ENCODE measurements around the gene WNK2.

Gene WNK2

GRCh38 chr9:93193388-93194220 lies 9.7 kb downstream of the WNK2 start:
- H3K4me3 ChIP-seq: no peak overlapping the region
- in situ Hi-C loops (cut with MboI; ENCODE audit: low sequenced_read_pairs): no loop called here
- DNase-seq (ENCODE audit: low spot score in 2 of 2): no peak
- H3K9me3 ChIP-seq: no peaks in the 10 kb centered on the region
- H3K27me3 ChIP-seq (ENCODE audit: low read depth): no peaks in the 10 kb centered on the region
- peaks cover 20% of the 10 kb centered on the region for H3K4me1 ChIP-seq
- H3K36me3 ChIP-seq (replicated peaks): peaks cover 4% of the 10 kb centered on the region; the same call in 1 of the 2 replicates

DNA sequence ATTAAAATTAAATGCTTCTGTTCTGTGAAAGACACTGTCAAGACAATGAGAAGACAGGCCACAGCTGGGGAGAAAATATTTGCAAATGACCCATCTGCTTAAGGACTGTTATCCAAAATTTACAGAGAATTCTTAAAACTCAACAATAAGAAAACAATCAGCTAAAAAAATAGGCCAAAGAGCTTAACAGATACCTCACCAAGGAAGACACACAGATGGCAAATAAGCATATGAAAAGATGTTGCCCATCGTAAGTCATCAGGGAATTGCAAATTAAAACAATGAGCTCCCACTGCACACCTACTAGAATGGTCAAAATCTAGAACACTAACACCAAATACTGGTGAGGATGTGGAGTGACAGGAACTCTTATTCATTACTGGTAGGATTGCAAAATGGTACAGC lies 10.3 kb downstream of the WNK2 start:
- DNase-seq (ENCODE audit: low spot score in 2 of 2): no peak
- Histone ChIP-seq H3K9me3 (no peaks in the 10 kb centered on the region), H3K4me3 (no peak overlapping the region), H3K4me1 (peaks cover 20% of the 10 kb centered on the region), H3K27me3 (ENCODE audit: low read depth) (no peaks in the 10 kb centered on the region), H3K36me3 (replicated peaks) (peaks cover 4% of the 10 kb centered on the region; the same call in 1 of the 2 replicates)
- in situ Hi-C loops (cut with MboI; ENCODE audit: low sequenced_read_pairs): no loop called here

DNA sequence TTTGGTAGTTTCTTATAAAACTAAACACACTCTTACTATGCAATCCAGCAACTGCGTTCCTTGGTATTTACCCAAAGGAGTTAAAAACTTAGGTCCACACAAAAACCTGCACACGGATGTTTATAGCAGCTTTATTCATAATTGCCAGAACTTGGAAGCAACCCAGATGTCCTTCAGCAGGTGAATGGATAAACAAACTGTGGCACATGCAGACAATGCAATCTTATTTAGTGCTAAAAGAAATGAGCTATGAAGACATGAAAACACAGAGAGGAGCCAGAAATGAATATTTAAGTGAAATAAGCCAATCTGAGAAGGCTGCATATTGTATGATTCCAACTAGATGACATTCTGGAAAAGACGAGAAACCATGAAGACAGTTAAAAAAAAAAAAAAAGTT lies 10.7 kb downstream of the WNK2 start:
- Histone ChIP-seq H3K4me1 (peaks cover 20% of the 10 kb centered on the region), H3K4me3 (no peak overlapping the region), H3K9me3 (no peaks in the 10 kb centered on the region), H3K36me3 (replicated peaks) (peaks cover 4% of the 10 kb centered on the region; the same call in 1 of the 2 replicates), H3K27me3 (ENCODE audit: low read depth) (no peaks in the 10 kb centered on the region)
- in situ Hi-C loops (cut with MboI; ENCODE audit: low sequenced_read_pairs): no loop called here
- no peak for DNase-seq (ENCODE audit: low spot score in 2 of 2)

DNA sequence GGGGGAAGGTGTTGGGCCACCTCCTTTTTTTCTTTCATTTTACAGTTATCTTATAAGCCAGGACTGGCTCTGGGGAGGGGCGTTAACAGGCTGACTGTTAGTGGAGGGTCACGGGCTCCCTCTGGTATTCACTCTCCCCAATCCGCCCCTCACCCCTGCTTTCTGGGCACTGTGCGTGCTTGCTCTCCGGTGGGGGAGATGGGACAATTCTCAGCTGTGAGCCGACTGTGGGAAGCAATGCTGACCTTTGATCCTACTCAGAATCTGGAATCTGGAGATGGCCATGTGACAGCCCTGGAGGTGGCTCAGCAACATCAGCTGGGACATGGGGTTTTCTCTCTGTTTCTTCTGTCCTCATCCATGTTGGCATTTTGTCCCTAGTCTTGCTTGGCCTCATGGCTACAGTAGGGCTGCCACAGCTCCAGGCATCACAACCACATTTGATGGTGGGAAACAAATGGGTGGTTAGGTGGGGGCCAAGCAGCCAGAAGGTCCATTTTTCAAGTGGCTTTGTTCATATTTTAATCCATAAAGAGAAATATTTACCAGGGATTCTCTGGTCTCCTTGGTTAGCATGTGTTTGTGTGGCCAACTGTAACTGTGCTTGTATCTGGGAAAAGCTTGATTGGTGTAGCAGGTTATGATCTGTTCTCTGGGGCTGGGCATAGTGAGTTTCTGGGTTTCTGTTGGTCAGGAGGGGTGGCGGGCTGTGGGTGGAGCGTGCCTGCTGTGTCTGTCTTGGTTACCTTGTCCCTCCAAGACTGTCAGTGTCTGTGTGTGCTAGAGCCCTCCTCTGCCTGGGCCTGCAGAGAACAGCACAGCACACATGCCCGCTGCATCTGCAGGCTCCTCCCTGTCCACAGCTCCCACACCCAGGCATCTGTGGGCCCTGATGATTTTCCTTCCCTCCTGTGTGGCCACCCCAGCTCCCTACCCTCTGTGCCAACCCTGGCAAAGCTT lies 12.4 kb downstream of the WNK2 start:
- no peaks in the 10 kb centered on the region; the same call in 1 of the 2 replicates for H3K36me3 ChIP-seq (replicated peaks)
- in situ Hi-C loops (cut with MboI; ENCODE audit: low sequenced_read_pairs): no loop called here
- H3K4me3 ChIP-seq: no peak overlapping the region
- no peak for DNase-seq (ENCODE audit: low spot score in 2 of 2)
- no peaks in the 10 kb centered on the region for H3K9me3 ChIP-seq
- no peaks in the 10 kb centered on the region for H3K27me3 ChIP-seq (ENCODE audit: low read depth)
- peaks cover 20% of the 10 kb centered on the region for H3K4me1 ChIP-seq

- Histone ChIP-seq H3K36me3 (replicated peaks) (no peaks in the 10 kb centered on the region; the same call in 1 of the 2 replicates), H3K27me3 (ENCODE audit: low read depth) (no peaks in the 10 kb centered on the region), H3K4me3 (no peak overlapping the region), H3K4me1 (peaks cover 20% of the 10 kb centered on the region), H3K9me3 (no peaks in the 10 kb centered on the region)
- in situ Hi-C loops (cut with MboI; ENCODE audit: low sequenced_read_pairs): no loop called here
- DNase-seq (ENCODE audit: low spot score in 2 of 2): no peak
Measured at GRCh38 chr9:93197670-93198069, 13.7 kb downstream of the WNK2 start.

- H3K9me3 ChIP-seq: no peaks in the 10 kb centered on the region
- H3K36me3 ChIP-seq (replicated peaks): no peaks in the 10 kb centered on the region; the same call in 1 of the 2 replicates
- in situ Hi-C loops (cut with MboI; ENCODE audit: low sequenced_read_pairs): no loop called here
- H3K27me3 ChIP-seq (ENCODE audit: low read depth): no peaks in the 10 kb centered on the region
- H3K4me1 ChIP-seq: peaks cover 15% of the 10 kb centered on the region
- H3K4me3 ChIP-seq: no peak overlapping the region
- no peak for DNase-seq (ENCODE audit: low spot score in 2 of 2)
Measured at GRCh38 chr9:93198117-93198837, 14.3 kb downstream of the WNK2 start.

GRCh38 chr9:93198838-93199625 lies 15.1 kb downstream of the WNK2 start:
- H3K9me3 ChIP-seq: no peaks in the 10 kb centered on the region
- no peak overlapping the region for H3K4me3 ChIP-seq
- H3K27me3 ChIP-seq (ENCODE audit: low read depth): no peaks in the 10 kb centered on the region
- no peak for DNase-seq (ENCODE audit: low spot score in 2 of 2)
- no peaks in the 10 kb centered on the region; the same call in 1 of the 2 replicates for H3K36me3 ChIP-seq (replicated peaks)
- in situ Hi-C loops (cut with MboI; ENCODE audit: low sequenced_read_pairs): no loop called here
- H3K4me1 ChIP-seq: peaks cover 7% of the 10 kb centered on the region

GRCh38 chr9:93200449-93200742 lies 16.5 kb downstream of the WNK2 start:
- Histone ChIP-seq H3K27me3 (ENCODE audit: low read depth) (no peaks in the 10 kb centered on the region), H3K4me1 (no peaks in the 10 kb centered on the region), H3K36me3 (replicated peaks) (no peaks in the 10 kb centered on the region; the same call in 1 of the 2 replicates), H3K9me3 (no peaks in the 10 kb centered on the region), H3K4me3 (no peak overlapping the region)
- no peak for DNase-seq (ENCODE audit: low spot score in 2 of 2)
- in situ Hi-C loops (cut with MboI; ENCODE audit: low sequenced_read_pairs): no loop called here

DNA sequence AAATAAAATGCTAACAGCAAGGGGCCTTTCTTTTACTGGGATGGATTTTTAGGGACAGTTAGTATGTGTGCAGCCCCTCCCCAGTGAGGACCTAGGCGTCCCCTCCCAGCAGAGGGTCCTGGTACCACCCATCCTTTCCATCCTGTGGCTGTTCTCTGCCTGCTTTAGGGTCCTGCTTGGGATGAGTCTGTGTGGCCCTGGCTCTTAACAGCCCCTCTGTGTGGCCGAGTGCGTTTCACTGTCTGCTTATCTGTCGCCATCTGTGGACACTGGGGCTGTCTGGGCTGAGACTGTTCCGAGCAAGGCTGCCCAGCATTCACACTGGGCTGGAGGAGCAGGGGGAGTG lies 17.0 kb downstream of the WNK2 start:
- in situ Hi-C loops (cut with MboI; ENCODE audit: low sequenced_read_pairs): no loop called here
- H3K4me1 ChIP-seq: no peaks in the 10 kb centered on the region
- DNase-seq (ENCODE audit: low spot score in 2 of 2): no peak

GRCh38 chr9:93203026-93203717 lies 19.2 kb downstream of the WNK2 start:
- Histone ChIP-seq H3K36me3 (replicated peaks) (no peaks in the 10 kb centered on the region), H3K4me3 (no peak overlapping the region), H3K9me3 (no peaks in the 10 kb centered on the region), H3K27me3 (ENCODE audit: low read depth) (no peaks in the 10 kb centered on the region), H3K4me1 (peaks cover 11% of the 10 kb centered on the region)
- DNase-seq (ENCODE audit: low spot score in 2 of 2): no peak
- in situ Hi-C loops (cut with MboI; ENCODE audit: low sequenced_read_pairs): no loop called here

More for the DNA sequence above, 17.0 kb downstream of the WNK2 start:
- Histone ChIP-seq H3K9me3 (no peaks in the 10 kb centered on the region), H3K36me3 (replicated peaks) (no peaks in the 10 kb centered on the region; the same call in 1 of the 2 replicates), H3K27me3 (ENCODE audit: low read depth) (no peaks in the 10 kb centered on the region), H3K4me3 (no peak overlapping the region)

DNA sequence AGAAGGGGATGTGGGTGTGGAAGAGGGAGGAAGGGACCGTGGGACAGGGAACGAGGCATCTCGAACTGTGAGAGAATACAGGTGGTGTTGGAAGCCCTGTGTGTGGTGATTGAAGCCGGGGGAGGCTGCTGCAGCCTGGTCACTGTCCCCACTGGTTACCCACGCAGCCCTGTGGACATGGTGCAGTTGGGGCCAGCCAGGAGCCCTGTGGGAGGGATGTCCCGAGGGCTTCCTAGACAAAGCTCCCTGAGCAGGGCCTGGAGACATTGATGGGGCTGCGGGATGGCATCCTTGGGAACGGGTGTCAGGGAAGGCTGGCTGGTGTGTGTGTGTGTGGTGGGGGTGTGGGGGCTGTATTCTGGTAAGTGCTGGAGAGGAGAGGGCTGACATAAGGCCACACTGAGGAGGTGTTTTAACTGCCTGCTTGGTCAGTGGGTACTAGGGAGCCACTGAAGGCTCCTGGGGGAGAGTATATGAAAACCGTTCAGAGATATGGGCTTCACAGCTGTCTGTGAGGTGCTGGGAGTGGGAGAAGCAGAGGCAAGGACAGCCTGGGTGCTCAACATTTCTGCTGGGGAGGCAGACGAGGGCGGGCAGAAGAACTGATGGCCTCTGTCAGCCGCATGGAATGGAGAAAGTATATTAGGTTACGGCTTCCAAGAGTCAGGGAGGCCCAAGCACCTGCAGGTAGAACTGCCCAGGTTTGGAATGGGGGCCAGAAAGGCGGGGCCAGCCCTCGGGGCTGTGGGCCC lies 20.0 kb downstream of the WNK2 start:
- Histone ChIP-seq H3K9me3 (no peaks in the 10 kb centered on the region), H3K4me3 (no peak overlapping the region), H3K36me3 (replicated peaks) (no peaks in the 10 kb centered on the region), H3K27me3 (ENCODE audit: low read depth) (no peaks in the 10 kb centered on the region), H3K4me1 (peaks cover 14% of the 10 kb centered on the region)
- DNase-seq (ENCODE audit: low spot score in 2 of 2): no peak
- in situ Hi-C loops (cut with MboI; ENCODE audit: low sequenced_read_pairs): no loop called here

- DNase-seq (ENCODE audit: low spot score in 2 of 2): no peak
- H3K4me3 ChIP-seq: no peak overlapping the region
- H3K36me3 ChIP-seq (replicated peaks): no peaks in the 10 kb centered on the region
- in situ Hi-C loops (cut with MboI; ENCODE audit: low sequenced_read_pairs): no loop called here
- H3K27me3 ChIP-seq (ENCODE audit: low read depth): no peaks in the 10 kb centered on the region
- peaks cover 14% of the 10 kb centered on the region for H3K4me1 ChIP-seq
- H3K9me3 ChIP-seq: no peaks in the 10 kb centered on the region
Measured at GRCh38 chr9:93204470-93205043, 20.6 kb downstream of the WNK2 start.
